PC-9 (cell line): ENCODE measurements around the gene PCDHA11. TPM values are rescaled to one million over a fixed set of nuclear protein-coding genes. Genes with fewer than 3 reads are reported as not detected.
"Not testable (repeated sequence)": the region's sequence is repeated elsewhere in the genome, so short reads cannot be mapped to it uniquely, and the experiment has no call there.

Source experiments
- BruUV-seq: library from RNA; stranded (reverse); fragments of 400-500 nt; replicated peaks from 2 replicates; lab custom pipeline; 2021; lab: Mats Ljungman, UMichigan
- CTCF ChIA-PET: fragments of 300-600 bp; sonication (Branson Sonifier 250); formaldehyde crosslinking; loops from one replicate; lab custom pipeline; 2022; ENCODE audit warnings: antibody characterized with exemption; lab: Charles Lee
- POLR2A ChIA-PET: fragments of 300-600 bp; sonication (Branson Sonifier 250); formaldehyde crosslinking; loops from one replicate; lab custom pipeline; 2022; ENCODE audit warnings: antibody characterized with exemption; ENCODE audit not compliant: unreplicated experiment; lab: Charles Lee
- DNase-seq, 2 experiments: peaks; one replicate each; pipeline versions ENCODE4 v3.0.0 to v3.0.0-alpha.2; 2015 to 2022; ENCODE audit warnings: mixed read lengths in 1 of 2
- H2AFZ ChIP-seq: fragments of 200-600 bp; sonication (generic); 2 replicates; pipeline ENCODE4 v1.8.1; 2017; ENCODE audit warnings: antibody characterized with exemption
- H3F3A ChIP-seq: fragments of 200-600 bp; sonication (generic); 2 replicates; pipeline ENCODE4 v1.8.1; 2017; ENCODE audit warnings: antibody characterized with exemption, mild to moderate bottlenecking, low read depth; ENCODE audit not compliant: insufficient read depth
- H3K27ac ChIP-seq: fragments of 200-600 bp; sonication (generic); 2 replicates; pipeline ENCODE4 v1.6.1; 2016; ENCODE audit warnings: mixed run types
- H3K27me3 ChIP-seq: fragments of 200-600 bp; sonication (generic); 2 replicates; pipeline ENCODE4 v1.6.1; 2016; ENCODE audit warnings: low read depth, mixed run types; ENCODE audit not compliant: insufficient read depth
- H3K36me3 ChIP-seq: fragments of 200-600 bp; sonication (generic); 2 replicates; pipeline ENCODE4 v1.6.1; 2016; ENCODE audit warnings: low read depth, mixed run types
- H3K4me1 ChIP-seq: fragments of 200-600 bp; sonication (generic); replicated peaks from 2 replicates; pipeline ENCODE4 v1.6.1; 2016; ENCODE audit warnings: mixed run types; ENCODE audit not compliant: insufficient read depth
- H3K4me2 ChIP-seq: fragments of 200-600 bp; sonication (generic); 2 replicates; pipeline ENCODE4 v1.6.1; 2017; ENCODE audit warnings: mixed run types
- H3K4me3 ChIP-seq: fragments of 200-600 bp; sonication (generic); 2 replicates; pipeline ENCODE4 v1.6.1; 2016; ENCODE audit warnings: mixed run types
- H3K79me2 ChIP-seq: fragments of 200-600 bp; sonication (generic); 2 replicates; pipeline ENCODE4 v1.6.1; 2017; ENCODE audit warnings: low read depth, mixed run types
- H3K9me2 ChIP-seq: fragments of 200-600 bp; sonication (generic); 2 replicates; pipeline ENCODE4 v1.8.1; 2017; ENCODE audit warnings: mild to moderate bottlenecking; ENCODE audit not compliant: insufficient read depth
- H3K9me3 ChIP-seq: fragments of 200-600 bp; sonication (generic); 2 replicates; pipeline ENCODE4 v1.8.1; 2016; ENCODE audit warnings: low read depth; ENCODE audit not compliant: insufficient read depth
- H4K20me1 ChIP-seq: fragments of 200-600 bp; sonication (generic); 2 replicates; pipeline ENCODE4 v1.8.1; 2017; ENCODE audit not compliant: insufficient read depth
- EZH2 ChIP-seq: fragments of 200-600 bp; sonication (generic); IDR thresholded peaks from 2 replicates; pipeline ENCODE4 v1.8.0; 2017; ENCODE audit warnings: antibody characterized with exemption, low read depth
- intact Hi-C: fragments of 100-400 bp; cut with micrococcal nuclease; formaldehyde crosslinking; loops from one replicate; pipeline ENCODE4 v1.10.0; 2022; ENCODE audit not compliant: unreplicated experiment
- total RNA-seq: library from RNA; stranded (reverse); gene quantifications from 2 replicates; pipeline ENCODE4 v1.2.3, GENCODE V29; 2021
- TF ChIP-seq, protein P1 (sequence below): fragments of 200-600 bp; sonication (generic); conservative IDR thresholded peaks from 2 replicates; pipeline ENCODE4 v1.6.1; 2017; ENCODE audit warnings: mixed run types, antibody characterized with exemption, mild to moderate bottlenecking, moderate library complexity

Gene PCDHA11
- total RNA-seq, 1 experiment from 2014 or later = not detected

- Histone ChIP-seq H3K9me2 (no peaks in the 10 kb centered on the region), H3K4me1 (no peaks in the 10 kb centered on the region), H3K79me2 (no peaks in the 10 kb centered on the region), H3K9me3 (no peaks in the 10 kb centered on the region; the same call in 1 of the 2 replicates), H4K20me1 (no peaks in the 10 kb centered on the region), H3K27me3 (no peaks in the 10 kb centered on the region), H3F3A (no peaks in the 10 kb centered on the region), H3K36me3 (no peaks in the 10 kb centered on the region), H2AFZ (no peak overlapping the region), H3K27ac (no peak overlapping the region), H3K4me2 (no peak overlapping the region), H3K4me3 (no peak overlapping the region)
- CTCF ChIA-PET = no interaction called here
- TF ChIP-seq, protein P1, sequence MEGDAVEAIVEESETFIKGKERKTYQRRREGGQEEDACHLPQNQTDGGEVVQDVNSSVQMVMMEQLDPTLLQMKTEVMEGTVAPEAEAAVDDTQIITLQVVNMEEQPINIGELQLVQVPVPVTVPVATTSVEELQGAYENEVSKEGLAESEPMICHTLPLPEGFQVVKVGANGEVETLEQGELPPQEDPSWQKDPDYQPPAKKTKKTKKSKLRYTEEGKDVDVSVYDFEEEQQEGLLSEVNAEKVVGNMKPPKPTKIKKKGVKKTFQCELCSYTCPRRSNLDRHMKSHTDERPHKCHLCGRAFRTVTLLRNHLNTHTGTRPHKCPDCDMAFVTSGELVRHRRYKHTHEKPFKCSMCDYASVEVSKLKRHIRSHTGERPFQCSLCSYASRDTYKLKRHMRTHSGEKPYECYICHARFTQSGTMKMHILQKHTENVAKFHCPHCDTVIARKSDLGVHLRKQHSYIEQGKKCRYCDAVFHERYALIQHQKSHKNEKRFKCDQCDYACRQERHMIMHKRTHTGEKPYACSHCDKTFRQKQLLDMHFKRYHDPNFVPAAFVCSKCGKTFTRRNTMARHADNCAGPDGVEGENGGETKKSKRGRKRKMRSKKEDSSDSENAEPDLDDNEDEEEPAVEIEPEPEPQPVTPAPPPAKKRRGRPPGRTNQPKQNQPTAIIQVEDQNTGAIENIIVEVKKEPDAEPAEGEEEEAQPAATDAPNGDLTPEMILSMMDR = no peak
- TF ChIP-seq EZH2 = no peak
- POLR2A ChIA-PET = no interaction called here
- intact Hi-C loops = no loop called here
- BruUV-seq = no TSS peak
- no peak for DNase-seq
These were observed 25.7 kb upstream of the PCDHA11 start for GRCh38 chr5:140842798-140843733.

DNA sequence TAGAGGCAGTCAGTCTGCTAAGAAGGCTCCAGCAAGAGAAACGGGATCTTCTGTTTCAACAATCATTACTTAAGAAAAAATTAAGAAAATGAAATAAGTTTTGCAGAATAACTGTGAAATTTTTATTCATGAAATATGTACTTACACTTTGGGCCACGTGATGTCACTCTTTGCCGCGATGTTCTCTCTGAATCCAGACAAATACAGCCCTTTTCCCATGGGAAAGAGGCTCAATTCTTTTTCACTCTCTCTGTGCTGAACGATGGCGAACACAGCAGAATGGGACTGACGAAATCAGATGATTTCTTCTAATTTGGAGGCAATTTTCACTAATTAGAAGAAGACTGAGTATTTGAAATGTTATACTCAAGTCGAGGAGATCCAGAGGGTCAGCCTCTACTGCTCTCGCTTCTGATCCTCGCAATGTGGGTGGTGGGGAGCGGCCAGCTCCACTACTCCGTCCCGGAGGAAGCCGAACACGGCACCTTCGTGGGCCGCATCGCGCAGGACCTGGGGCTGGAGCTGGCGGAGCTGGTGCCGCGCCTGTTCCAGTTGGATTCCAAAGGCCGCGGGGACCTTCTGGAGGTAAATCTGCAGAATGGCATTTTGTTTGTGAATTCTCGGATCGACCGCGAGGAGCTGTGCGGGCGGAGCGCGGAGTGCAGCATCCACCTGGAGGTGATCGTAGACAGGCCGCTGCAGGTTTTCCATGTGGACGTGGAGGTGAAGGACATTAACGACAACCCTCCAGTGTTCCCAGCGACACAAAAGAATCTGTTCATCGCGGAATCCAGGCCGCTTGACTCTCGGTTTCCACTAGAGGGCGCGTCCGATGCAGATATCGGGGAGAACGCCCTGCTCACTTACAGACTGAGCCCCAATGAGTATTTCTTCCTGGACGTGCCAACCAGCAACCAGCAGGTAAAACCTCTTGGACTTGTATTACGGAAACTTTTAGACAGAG, 20.3 kb upstream of the PCDHA11 start, which contains the start of gene PCDHA9:
Gene PCDHA9 (plus strand): TSS at position 244 of the 964 bp plus-strand sequence. CDS start 114 bp downstream, at position 358.
- not testable (repeated sequence) for BruUV-seq

DNA sequence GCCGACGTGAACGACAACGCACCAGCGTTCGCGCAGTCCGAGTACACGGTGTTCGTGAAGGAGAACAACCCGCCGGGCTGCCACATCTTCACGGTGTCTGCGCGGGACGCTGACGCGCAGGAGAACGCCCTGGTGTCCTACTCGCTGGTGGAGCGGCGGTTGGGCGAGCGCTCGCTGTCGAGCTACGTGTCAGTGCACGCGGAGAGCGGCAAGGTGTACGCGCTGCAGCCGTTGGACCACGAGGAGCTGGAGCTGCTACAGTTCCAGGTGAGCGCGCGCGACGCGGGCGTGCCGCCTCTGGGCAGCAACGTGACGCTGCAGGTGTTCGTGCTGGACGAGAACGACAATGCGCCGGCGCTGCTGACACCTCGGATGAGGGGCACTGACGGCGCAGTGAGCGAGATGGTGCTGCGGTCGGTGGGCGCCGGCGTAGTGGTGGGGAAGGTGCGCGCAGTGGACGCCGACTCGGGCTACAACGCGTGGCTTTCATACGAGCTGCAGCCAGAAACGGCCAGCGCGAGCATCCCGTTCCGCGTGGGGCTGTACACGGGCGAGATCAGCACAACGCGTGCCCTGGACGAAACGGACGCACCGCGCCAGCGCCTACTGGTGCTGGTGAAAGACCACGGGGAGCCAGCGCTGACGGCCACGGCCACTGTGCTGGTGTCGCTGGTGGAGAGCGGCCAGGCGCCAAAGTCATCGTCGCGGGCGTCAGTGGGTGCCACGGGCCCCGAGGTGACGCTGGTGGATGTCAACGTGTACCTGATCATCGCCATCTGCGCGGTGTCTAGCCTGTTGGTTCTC, 18.7 kb upstream of the PCDHA11 start:
- DNase-seq, H3K9me2 ChIP-seq, BruUV-seq, intact Hi-C loops, POLR2A ChIA-PET, H2AFZ ChIP-seq, H4K20me1 ChIP-seq, H3K4me3 ChIP-seq, H3K79me2 ChIP-seq, H3K9me3 ChIP-seq, H3K27ac ChIP-seq, H3K27me3 ChIP-seq, H3K4me2 ChIP-seq, H3K36me3 ChIP-seq, H3F3A ChIP-seq, H3K4me1 ChIP-seq: not testable (repeated sequence)
- CTCF ChIA-PET = interaction anchor here (0.6 kb wide), 1 partner anchor 1650 kb away, joined by 4 read pairs; no protein-coding TSS in a partner anchor

More for the DNA sequence above, 20.3 kb upstream of the PCDHA11 start, which contains the start of gene PCDHA9:
- H3K27me3 ChIP-seq, H3K4me3 ChIP-seq, POLR2A ChIA-PET, H3K36me3 ChIP-seq, H2AFZ ChIP-seq, DNase-seq, H3K4me2 ChIP-seq, H3F3A ChIP-seq, H3K9me2 ChIP-seq, intact Hi-C loops, H3K9me3 ChIP-seq, H3K79me2 ChIP-seq, H4K20me1 ChIP-seq, H3K4me1 ChIP-seq, H3K27ac ChIP-seq: not testable (repeated sequence)
- CTCF ChIA-PET = interaction anchor here (0.5 kb wide), 1 partner anchor 490 kb away, joined by 7 read pairs; no protein-coding TSS in a partner anchor
